ENCODE results near the gene NECTIN4. TPM values are rescaled to one million over a fixed set of nuclear protein-coding genes. Genes with fewer than 3 reads are reported as not detected.

The NECTIN4 gene
- total RNA-seq, 2 experiments from 2014 or later = not detected

DNA sequence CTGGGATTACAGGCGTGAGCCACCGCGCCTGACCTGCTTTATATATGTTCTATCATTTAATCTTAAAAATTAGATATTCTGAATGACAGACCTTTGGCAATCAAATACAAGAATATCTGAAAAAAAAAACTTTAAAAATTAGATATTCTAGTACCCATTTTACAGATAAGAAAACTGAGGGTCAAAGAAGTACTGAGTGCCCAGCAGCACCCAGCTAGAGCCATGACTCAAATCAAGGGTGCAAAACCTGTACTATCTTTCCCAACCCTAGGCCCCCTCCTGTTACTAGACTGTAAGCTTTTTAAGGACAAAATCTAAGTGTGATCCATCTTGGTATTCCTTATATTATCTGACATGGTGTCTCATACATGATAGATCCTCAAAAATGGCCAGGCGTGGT is 27.9 kb downstream of the NECTIN4 start:
- peaks cover 70% of the 10 kb centered on the region for H3K36me3 ChIP-seq (ENCODE audit: insufficient read depth, low read length)
- TF ChIP-seq, protein P1, sequence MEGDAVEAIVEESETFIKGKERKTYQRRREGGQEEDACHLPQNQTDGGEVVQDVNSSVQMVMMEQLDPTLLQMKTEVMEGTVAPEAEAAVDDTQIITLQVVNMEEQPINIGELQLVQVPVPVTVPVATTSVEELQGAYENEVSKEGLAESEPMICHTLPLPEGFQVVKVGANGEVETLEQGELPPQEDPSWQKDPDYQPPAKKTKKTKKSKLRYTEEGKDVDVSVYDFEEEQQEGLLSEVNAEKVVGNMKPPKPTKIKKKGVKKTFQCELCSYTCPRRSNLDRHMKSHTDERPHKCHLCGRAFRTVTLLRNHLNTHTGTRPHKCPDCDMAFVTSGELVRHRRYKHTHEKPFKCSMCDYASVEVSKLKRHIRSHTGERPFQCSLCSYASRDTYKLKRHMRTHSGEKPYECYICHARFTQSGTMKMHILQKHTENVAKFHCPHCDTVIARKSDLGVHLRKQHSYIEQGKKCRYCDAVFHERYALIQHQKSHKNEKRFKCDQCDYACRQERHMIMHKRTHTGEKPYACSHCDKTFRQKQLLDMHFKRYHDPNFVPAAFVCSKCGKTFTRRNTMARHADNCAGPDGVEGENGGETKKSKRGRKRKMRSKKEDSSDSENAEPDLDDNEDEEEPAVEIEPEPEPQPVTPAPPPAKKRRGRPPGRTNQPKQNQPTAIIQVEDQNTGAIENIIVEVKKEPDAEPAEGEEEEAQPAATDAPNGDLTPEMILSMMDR (conservative IDR thresholded peaks at IDR 0.05; ENCODE audit: low read length) = no peak
- no peak for TF ChIP-seq EZH2phosphoT487 (IDR thresholded peaks at IDR 0.05; ENCODE audit: borderline replicate concordance, low read depth, low read length)
- no peak overlapping the region for H3K4me3 ChIP-seq (ENCODE audit: low read depth, low read length, poor library complexity, severe bottlenecking)
- BruUV-seq (replicated peaks) = no TSS peak
- no peak overlapping the region for H2AFZ ChIP-seq (ENCODE audit: low read length)
- intact Hi-C loops (cut with micrococcal nuclease; ENCODE audit: unreplicated experiment) = no loop called here
- no peaks in the 10 kb centered on the region for H3K9me3 ChIP-seq (ENCODE audit: low read length)
- CTCF ChIA-PET (ENCODE audit: unreplicated experiment) = interaction anchor here (1.5 kb wide), 1 partner anchor 14 kb away, joined by 3 read pairs; no protein-coding TSS in a partner anchor
- H3K79me2 ChIP-seq (ENCODE audit: insufficient read depth, low read depth, low read length) = peaks cover 35% of the 10 kb centered on the region
- H3K9me2 ChIP-seq (ENCODE audit: insufficient read depth, low read length) = no peaks in the 10 kb centered on the region
- no peaks in the 10 kb centered on the region; the same call in 1 of the 2 replicates for H4K20me1 ChIP-seq (ENCODE audit: insufficient read depth, low read length)
- no peak for DNase-seq (ENCODE audit: low spot score)
- POLR2A ChIA-PET = interaction anchor here (0.6 to 2.4 kb wide), 2 partner anchors 15 to 122 kb away, joined by 3 to 9 read pairs; partner anchors contain the start of gene USF1
- no peaks in the 10 kb centered on the region for H3K4me1 ChIP-seq (ENCODE audit: insufficient read depth, low read length, poor library complexity, severe bottlenecking)
- H3K27ac ChIP-seq (ENCODE audit: low read depth, low read length, poor library complexity, severe bottlenecking) = no peak overlapping the region
- H3K4me2 ChIP-seq (ENCODE audit: low read length) = no peak overlapping the region

DNA sequence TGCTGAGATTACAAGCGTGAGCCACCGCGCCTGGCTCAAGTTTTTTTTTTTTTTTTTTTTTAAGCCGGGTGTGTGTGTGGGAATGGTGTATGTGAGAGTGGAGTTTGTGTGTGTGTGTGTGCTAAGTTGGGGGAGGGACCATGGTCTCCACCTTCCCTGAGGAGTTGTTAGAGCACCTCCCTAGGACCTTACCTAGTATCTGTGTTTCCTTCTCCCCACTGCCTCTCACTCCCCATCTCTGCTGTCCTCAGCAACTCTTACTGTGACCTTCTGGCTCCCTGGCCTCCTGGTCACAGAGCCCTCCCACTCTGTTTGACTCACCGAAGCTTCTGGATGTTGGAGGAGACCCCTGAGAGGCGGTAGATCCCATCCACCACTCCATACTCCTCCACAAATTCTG is 30.1 kb downstream of the NECTIN4 start:
- Histone ChIP-seq H3K9me3 (ENCODE audit: low read length) (no peaks in the 10 kb centered on the region), H3K36me3 (ENCODE audit: insufficient read depth, low read length) (peaks cover 74% of the 10 kb centered on the region), H3K4me3 (ENCODE audit: low read depth, low read length, poor library complexity, severe bottlenecking) (no peak overlapping the region), H3K4me2 (ENCODE audit: low read length) (no peak overlapping the region), H3K27ac (ENCODE audit: low read depth, low read length, poor library complexity, severe bottlenecking) (no peak overlapping the region), H2AFZ (ENCODE audit: low read length) (no peak overlapping the region), H3K9me2 (ENCODE audit: insufficient read depth, low read length) (no peaks in the 10 kb centered on the region), H3K4me1 (ENCODE audit: insufficient read depth, low read length, poor library complexity, severe bottlenecking) (no peaks in the 10 kb centered on the region), H3K79me2 (ENCODE audit: insufficient read depth, low read depth, low read length) (peaks cover 25% of the 10 kb centered on the region), H4K20me1 (ENCODE audit: insufficient read depth, low read length) (no peaks in the 10 kb centered on the region; the same call in 1 of the 2 replicates)
- POLR2A ChIA-PET = interaction anchor here (1.8 to 2.4 kb wide), 2 partner anchors 9 to 13 kb away, joined by 9 read pairs; partner anchors contain the start of gene USF1
- intact Hi-C loops (cut with micrococcal nuclease; ENCODE audit: unreplicated experiment) = no loop called here
- BruUV-seq (replicated peaks) = no TSS peak
- TF ChIP-seq, protein P1 (conservative IDR thresholded peaks at IDR 0.05; ENCODE audit: low read length) = no peak
- TF ChIP-seq EZH2phosphoT487 (IDR thresholded peaks at IDR 0.05; ENCODE audit: borderline replicate concordance, low read depth, low read length) = no peak
- CTCF ChIA-PET (ENCODE audit: unreplicated experiment) = interaction anchor here (0.9 kb wide), 1 partner anchor 9 kb away, joined by 4 read pairs; no protein-coding TSS in a partner anchor
- no peak for DNase-seq (ENCODE audit: low spot score)

DNA sequence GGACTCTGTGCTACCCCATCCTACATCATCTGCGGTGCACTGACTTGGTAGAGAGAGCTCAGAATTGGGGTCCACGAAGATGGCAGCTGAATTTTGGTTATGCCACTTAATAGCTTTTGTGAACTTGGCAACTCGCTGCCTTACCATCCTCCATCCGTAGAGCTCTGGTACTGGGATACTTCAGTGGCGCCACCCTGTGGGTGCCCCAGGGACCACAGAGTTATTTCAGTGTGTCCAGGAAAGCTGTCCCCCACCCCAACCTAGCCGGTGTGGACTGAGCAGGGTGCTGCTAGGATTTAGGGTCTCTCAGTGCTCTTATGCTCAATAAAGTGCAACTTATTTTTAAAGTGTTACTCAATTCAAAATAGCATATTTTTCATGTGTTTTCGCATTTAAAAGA is 34.6 kb downstream of the NECTIN4 start:
- no peak for DNase-seq (ENCODE audit: low spot score)
- Histone ChIP-seq H3K79me2 (ENCODE audit: insufficient read depth, low read depth, low read length) (peaks cover 4% of the 10 kb centered on the region; the same call in 1 of the 2 replicates), H3K36me3 (ENCODE audit: insufficient read depth, low read length) (peaks cover 94% of the 10 kb centered on the region), H4K20me1 (ENCODE audit: insufficient read depth, low read length) (no peaks in the 10 kb centered on the region), H3K4me2 (ENCODE audit: low read length) (no peak overlapping the region), H3K27ac (ENCODE audit: low read depth, low read length, poor library complexity, severe bottlenecking) (no peak overlapping the region), H3K4me1 (ENCODE audit: insufficient read depth, low read length, poor library complexity, severe bottlenecking) (no peaks in the 10 kb centered on the region), H3K4me3 (ENCODE audit: low read depth, low read length, poor library complexity, severe bottlenecking) (no peak overlapping the region), H3K9me3 (ENCODE audit: low read length) (no peaks in the 10 kb centered on the region), H2AFZ (ENCODE audit: low read length) (no peak overlapping the region), H3K9me2 (ENCODE audit: insufficient read depth, low read length) (no peaks in the 10 kb centered on the region)
- TF ChIP-seq EZH2phosphoT487 (IDR thresholded peaks at IDR 0.05; ENCODE audit: borderline replicate concordance, low read depth, low read length) = no peak
- TF ChIP-seq, protein P1 (conservative IDR thresholded peaks at IDR 0.05; ENCODE audit: low read length) = peak; percentile 80
- no TSS peak for BruUV-seq (replicated peaks)
- ChIA-PET POLR2A (interaction anchor here (1.4 kb wide), 1 partner anchor 15 kb away, joined by 4 read pairs; the partner anchor contains the start of gene ARHGAP30), CTCF (ENCODE audit: unreplicated experiment) (interaction anchor here (0.7 to 1.3 kb wide), 4 partner anchors 9 to 57 kb away, joined by 3 to 4 read pairs (median 4); partner anchors contain the start of genes ARHGAP30 and USF1)
- intact Hi-C loops (cut with micrococcal nuclease; ENCODE audit: unreplicated experiment) = no loop called here
